MM.1S (cell line): Measurements from ENCODE around the gene EGF.
A peak's percentile ranks its signal among the peaks of the same experiment; 100 is the strongest.

ENCODE experiments used
- DNase-seq: peaks from one replicate; pipeline ENCODE4 v3.0.0-alpha.2; 2015
- H2AFZ ChIP-seq: fragments of 300-600 bp; sonication (generic); 2 replicates; pipeline ENCODE4 v1.6.0; 2016; ENCODE audit warnings: antibody characterized with exemption, low read length
- H3F3A ChIP-seq: fragments of 300-600 bp; sonication (generic); 2 replicates; pipeline ENCODE4 v1.6.1; 2016; ENCODE audit warnings: mild to moderate bottlenecking, antibody characterized with exemption, low read length, moderate library complexity, mixed read lengths; ENCODE audit not compliant: insufficient read depth
- H3K27ac ChIP-seq: fragments of 300-600 bp; sonication (generic); 2 replicates; pipeline ENCODE4 v1.5.1; 2016; ENCODE audit warnings: mild to moderate bottlenecking, low read length
- H3K27me3 ChIP-seq: fragments of 300-600 bp; sonication (generic); replicated peaks from 2 replicates; pipeline ENCODE4 v1.6.0; 2016; ENCODE audit warnings: low read length; ENCODE audit not compliant: insufficient read depth
- H3K36me3 ChIP-seq: fragments of 300-600 bp; sonication (generic); replicated peaks from 2 replicates; pipeline ENCODE4 v1.6.1; 2016; ENCODE audit warnings: mild to moderate bottlenecking, low read length, mixed read lengths; ENCODE audit not compliant: insufficient read depth
- H3K4me1 ChIP-seq: fragments of 300-600 bp; sonication (generic); 2 replicates; pipeline ENCODE4 v1.6.1; 2016; ENCODE audit warnings: low read length, mixed read lengths
- H3K4me2 ChIP-seq: fragments of 300-600 bp; sonication (generic); 2 replicates; pipeline ENCODE4 v1.6.0; 2016; ENCODE audit warnings: low read depth, low read length
- H3K4me3 ChIP-seq: fragments of 300-600 bp; sonication (generic); 2 replicates; pipeline ENCODE4 v1.5.1; 2016; ENCODE audit warnings: low read length, mixed read lengths
- H3K79me2 ChIP-seq: fragments of 300-600 bp; sonication (generic); 2 replicates; pipeline ENCODE4 v1.6.1; 2016; ENCODE audit warnings: mixed run types, low read length, mixed read lengths
- H3K9ac ChIP-seq: fragments of 300-600 bp; sonication (generic); 2 replicates; pipeline ENCODE4 v1.6.1; 2016; ENCODE audit warnings: low read length, mixed read lengths
- H3K9me2 ChIP-seq: fragments of 300-600 bp; sonication (generic); replicated peaks from 2 replicates; pipeline ENCODE4 v1.6.1; 2016; ENCODE audit warnings: mild to moderate bottlenecking, low read length, mixed read lengths; ENCODE audit not compliant: insufficient read depth
- H3K9me3 ChIP-seq: fragments of 300-600 bp; sonication (generic); replicated peaks from 2 replicates; pipeline ENCODE4 v1.6.1; 2016; ENCODE audit warnings: mild to moderate bottlenecking, low read length, mixed read lengths; ENCODE audit not compliant: insufficient read depth
- H4K20me1 ChIP-seq: fragments of 300-600 bp; sonication (generic); 2 replicates; pipeline ENCODE4 v1.6.1; 2016; ENCODE audit warnings: mild to moderate bottlenecking, low read length, moderate library complexity, mixed read lengths; ENCODE audit not compliant: insufficient read depth
- EZH2 ChIP-seq: fragments of 300-600 bp; sonication (generic); optimal IDR thresholded peaks from 2 replicates; pipeline ENCODE3; 2017; ENCODE audit warnings: low read depth, mild to moderate bottlenecking, antibody characterized with exemption, low read length, mixed read lengths
- EZH2phosphoT487 ChIP-seq: fragments of 300-600 bp; sonication (generic); IDR thresholded peaks from 2 replicates; pipeline ENCODE4 v1.6.1; 2018; ENCODE audit warnings: antibody characterized with exemption, low read length
- TF ChIP-seq, protein P1 (sequence below): fragments of 300-600 bp; sonication (generic); IDR thresholded peaks from 2 replicates; pipeline ENCODE4 v1.5.1; 2016; ENCODE audit warnings: antibody characterized with exemption, low read length, mixed read lengths

The EGF gene

DNA sequence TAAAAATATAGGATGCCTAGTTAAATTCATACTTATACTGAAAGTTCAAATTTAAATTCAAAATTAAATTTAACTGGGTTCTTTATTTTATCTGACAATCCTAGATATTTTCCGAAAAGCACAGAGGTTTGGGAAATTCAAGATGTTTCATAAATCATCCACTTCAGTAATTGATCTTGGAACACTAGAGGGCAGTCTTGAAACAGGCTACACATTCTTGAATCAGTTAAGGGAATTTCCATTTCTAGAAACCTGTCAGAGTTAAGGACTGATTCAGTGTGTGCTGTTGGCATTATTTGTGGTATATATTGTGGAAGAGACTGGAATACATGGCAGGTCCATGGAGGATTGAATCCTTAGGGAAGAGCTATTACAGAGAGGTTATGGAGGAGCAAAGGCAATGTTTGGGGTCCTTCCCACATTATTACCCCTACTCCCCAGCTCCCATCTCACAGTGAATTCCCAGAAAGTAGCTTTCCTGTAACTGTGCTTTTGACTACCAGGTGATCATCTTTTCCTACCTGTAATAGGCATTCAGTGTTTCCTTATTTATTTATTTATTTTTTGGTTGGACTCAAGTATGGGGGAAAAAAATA lies 92.9 kb downstream of the EGF start:
- no peak overlapping the region for H3K4me2 ChIP-seq
- H3K27me3 ChIP-seq: no peaks in the 10 kb centered on the region
- H3K4me3 ChIP-seq: no peak overlapping the region
- no peak for TF ChIP-seq EZH2
- TF ChIP-seq, protein P1, sequence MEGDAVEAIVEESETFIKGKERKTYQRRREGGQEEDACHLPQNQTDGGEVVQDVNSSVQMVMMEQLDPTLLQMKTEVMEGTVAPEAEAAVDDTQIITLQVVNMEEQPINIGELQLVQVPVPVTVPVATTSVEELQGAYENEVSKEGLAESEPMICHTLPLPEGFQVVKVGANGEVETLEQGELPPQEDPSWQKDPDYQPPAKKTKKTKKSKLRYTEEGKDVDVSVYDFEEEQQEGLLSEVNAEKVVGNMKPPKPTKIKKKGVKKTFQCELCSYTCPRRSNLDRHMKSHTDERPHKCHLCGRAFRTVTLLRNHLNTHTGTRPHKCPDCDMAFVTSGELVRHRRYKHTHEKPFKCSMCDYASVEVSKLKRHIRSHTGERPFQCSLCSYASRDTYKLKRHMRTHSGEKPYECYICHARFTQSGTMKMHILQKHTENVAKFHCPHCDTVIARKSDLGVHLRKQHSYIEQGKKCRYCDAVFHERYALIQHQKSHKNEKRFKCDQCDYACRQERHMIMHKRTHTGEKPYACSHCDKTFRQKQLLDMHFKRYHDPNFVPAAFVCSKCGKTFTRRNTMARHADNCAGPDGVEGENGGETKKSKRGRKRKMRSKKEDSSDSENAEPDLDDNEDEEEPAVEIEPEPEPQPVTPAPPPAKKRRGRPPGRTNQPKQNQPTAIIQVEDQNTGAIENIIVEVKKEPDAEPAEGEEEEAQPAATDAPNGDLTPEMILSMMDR: peak; percentile 84
- TF ChIP-seq EZH2phosphoT487: no peak
- no peak overlapping the region for H2AFZ ChIP-seq
- no peaks in the 10 kb centered on the region for H3K79me2 ChIP-seq
- no peaks in the 10 kb centered on the region for H3F3A ChIP-seq
- H3K9me2 ChIP-seq: no peaks in the 10 kb centered on the region
- peaks cover 4% of the 10 kb centered on the region for H3K4me1 ChIP-seq
- no peaks in the 10 kb centered on the region for H4K20me1 ChIP-seq
- peak; percentile 85 for DNase-seq
- no peaks in the 10 kb centered on the region for H3K9me3 ChIP-seq
- H3K36me3 ChIP-seq: no peaks in the 10 kb centered on the region
- H3K27ac ChIP-seq: no peak overlapping the region
- no peak overlapping the region for H3K9ac ChIP-seq

DNA sequence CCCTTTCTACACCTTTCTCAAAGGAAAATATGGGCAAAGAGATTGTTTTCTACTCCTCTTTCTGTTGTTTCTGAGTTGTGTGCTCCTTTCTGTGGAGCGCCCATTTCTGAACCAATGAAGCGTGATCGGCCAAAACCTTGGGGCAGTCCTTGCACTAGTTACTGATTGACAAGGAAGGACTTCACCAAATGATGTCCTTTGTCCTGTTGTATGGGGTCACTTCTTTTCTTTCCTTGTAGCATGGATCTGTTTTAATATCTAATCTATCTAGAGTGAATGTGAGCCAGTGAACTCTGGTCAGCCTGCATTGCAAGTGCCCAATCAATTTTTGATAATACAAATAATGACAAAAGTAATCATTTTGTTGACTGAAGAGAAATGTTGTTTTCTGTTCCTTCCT lies 94.5 kb downstream of the EGF start:
- Histone ChIP-seq H2AFZ (no peak overlapping the region), H3K4me3 (no peak overlapping the region), H3K4me1 (peaks cover 4% of the 10 kb centered on the region), H3K9me3 (no peaks in the 10 kb centered on the region), H3K9ac (no peak overlapping the region), H3K36me3 (no peaks in the 10 kb centered on the region), H3K4me2 (no peak overlapping the region), H3K27ac (no peak overlapping the region), H3K27me3 (no peaks in the 10 kb centered on the region), H3F3A (no peaks in the 10 kb centered on the region), H3K9me2 (no peaks in the 10 kb centered on the region), H4K20me1 (no peaks in the 10 kb centered on the region), H3K79me2 (no peaks in the 10 kb centered on the region)
- DNase-seq: no peak
- TF ChIP-seq EZH2phosphoT487 (no peak), EZH2 (no peak)
- TF ChIP-seq, protein P1: no peak

DNA sequence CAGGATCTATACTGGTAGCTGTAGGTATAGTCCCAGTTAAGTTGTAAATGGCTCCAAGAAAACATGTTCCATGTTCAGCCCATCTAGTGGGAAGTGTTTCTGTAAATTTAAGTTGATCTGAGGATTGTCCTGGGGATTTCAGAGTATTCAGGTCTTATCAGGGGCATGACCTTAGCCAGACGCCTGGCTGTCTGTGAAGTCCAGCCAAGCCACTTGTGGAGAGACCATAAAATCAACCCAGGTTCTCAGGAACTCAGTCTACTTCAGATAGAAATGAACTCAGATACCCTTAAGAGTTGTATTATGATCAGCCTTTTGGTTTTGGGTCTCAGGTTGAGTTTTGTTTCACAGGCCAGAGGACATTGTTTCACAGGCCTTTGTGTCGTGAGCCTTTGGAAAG lies 95.9 kb downstream of the EGF start:
- no peak overlapping the region for H3K4me2 ChIP-seq
- no peaks in the 10 kb centered on the region for H3K9me2 ChIP-seq
- no peaks in the 10 kb centered on the region for H4K20me1 ChIP-seq
- TF ChIP-seq, protein P1: no peak
- no peak for TF ChIP-seq EZH2
- no peak for TF ChIP-seq EZH2phosphoT487
- H3K79me2 ChIP-seq: no peaks in the 10 kb centered on the region
- H3F3A ChIP-seq: no peaks in the 10 kb centered on the region
- H3K9ac ChIP-seq: no peak overlapping the region
- H2AFZ ChIP-seq: no peak overlapping the region
- no peak overlapping the region for H3K27ac ChIP-seq
- DNase-seq: no peak
- no peaks in the 10 kb centered on the region for H3K27me3 ChIP-seq
- no peak overlapping the region for H3K4me3 ChIP-seq
- no peaks in the 10 kb centered on the region for H3K36me3 ChIP-seq
- peaks cover 4% of the 10 kb centered on the region for H3K4me1 ChIP-seq
- no peaks in the 10 kb centered on the region for H3K9me3 ChIP-seq
